GM18498 (cell line): Measurements from ENCODE around the gene EPHB2.
A peak's percentile ranks its signal among the peaks of the same experiment; 100 is the strongest.

Experiments used
- ATAC-seq: cut with Tn5 transposase; IDR thresholded peaks from one replicate; pipeline ENCODE4 v1.9.1; 2021; ENCODE audit warnings: mild to moderate bottlenecking, moderate library complexity; ENCODE audit not compliant: unreplicated experiment

Gene EPHB2

GRCh38 chr1:22852144-22852655 is 141.6 kb downstream of the EPHB2 start:
- ATAC-seq = no peak

- ATAC-seq = no peak
Observed at GRCh38 chr1:22853651-22854185, 143.1 kb downstream of the EPHB2 start.

GRCh38 chr1:22854688-22855565 is 144.3 kb downstream of the EPHB2 start:
- peak; percentile 85 for ATAC-seq

DNA sequence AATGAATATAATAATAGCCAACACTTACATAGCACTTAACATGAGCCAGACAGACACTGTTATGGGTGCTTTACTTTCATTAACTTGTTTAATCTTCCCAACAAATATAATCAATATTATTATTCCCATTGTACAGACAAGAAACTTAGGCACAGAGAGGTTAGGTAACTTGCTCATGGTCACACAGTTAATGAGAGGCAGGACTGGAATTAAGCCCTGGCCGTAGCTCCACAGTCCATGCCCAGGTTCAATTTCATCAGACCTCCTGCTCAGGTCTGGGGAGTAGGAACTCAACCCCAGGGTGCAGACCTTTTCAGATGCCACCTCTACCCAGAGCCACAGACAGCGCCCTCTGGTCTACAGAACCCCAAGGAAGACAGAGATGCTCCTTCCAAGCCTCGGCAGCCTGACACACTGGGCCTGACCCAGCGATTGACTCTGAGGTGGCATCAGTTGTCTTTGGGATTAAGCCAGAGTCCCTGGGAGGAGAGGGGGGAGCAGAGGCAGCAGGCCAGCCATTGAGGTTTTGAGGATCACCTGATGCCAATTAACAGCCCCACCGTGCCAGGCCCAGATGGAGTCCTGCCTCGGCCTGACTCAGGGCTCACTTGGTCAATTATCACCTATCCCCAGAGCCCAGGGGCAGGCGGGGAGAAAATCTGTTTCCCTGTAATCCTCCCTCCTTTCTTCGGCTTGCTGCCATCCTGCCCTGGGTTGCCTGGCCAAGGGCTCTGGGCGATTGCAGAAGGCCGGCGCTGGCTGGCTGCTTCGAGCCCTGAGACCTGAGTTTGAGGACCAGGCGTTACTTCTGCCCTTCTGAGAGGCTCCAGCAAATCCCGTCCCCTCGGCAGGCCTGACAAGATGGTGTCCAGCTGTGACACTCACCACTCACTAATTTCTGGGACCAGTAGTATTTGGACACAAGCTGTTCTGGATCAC is 145.3 kb downstream of the EPHB2 start:
- ATAC-seq = no peak

GRCh38 chr1:22857661-22858060 is 147.0 kb downstream of the EPHB2 start:
- ATAC-seq = no peak

DNA sequence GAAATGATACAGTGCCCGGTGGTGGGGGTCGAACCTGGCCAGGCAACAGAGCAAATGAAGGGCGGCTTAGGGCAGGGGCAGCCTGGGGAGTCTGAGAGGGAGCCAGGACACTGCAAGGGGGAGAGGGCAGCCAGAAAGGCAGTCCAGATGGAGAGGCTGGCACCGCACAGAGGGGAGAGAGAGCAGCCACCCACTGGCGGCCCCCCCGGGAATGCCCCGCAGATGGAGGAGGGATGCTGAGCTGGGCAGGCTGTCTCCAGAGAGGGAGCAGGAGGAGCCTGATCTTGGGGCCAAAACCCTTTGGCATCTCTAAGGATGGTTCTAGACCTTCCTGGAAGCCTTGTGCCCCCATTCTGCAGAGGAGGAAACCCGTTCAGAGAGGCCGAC is 149.8 kb downstream of the EPHB2 start:
- ATAC-seq = no peak

GRCh38 chr1:22860883-22861385 is 150.3 kb downstream of the EPHB2 start:
- ATAC-seq = no peak

DNA sequence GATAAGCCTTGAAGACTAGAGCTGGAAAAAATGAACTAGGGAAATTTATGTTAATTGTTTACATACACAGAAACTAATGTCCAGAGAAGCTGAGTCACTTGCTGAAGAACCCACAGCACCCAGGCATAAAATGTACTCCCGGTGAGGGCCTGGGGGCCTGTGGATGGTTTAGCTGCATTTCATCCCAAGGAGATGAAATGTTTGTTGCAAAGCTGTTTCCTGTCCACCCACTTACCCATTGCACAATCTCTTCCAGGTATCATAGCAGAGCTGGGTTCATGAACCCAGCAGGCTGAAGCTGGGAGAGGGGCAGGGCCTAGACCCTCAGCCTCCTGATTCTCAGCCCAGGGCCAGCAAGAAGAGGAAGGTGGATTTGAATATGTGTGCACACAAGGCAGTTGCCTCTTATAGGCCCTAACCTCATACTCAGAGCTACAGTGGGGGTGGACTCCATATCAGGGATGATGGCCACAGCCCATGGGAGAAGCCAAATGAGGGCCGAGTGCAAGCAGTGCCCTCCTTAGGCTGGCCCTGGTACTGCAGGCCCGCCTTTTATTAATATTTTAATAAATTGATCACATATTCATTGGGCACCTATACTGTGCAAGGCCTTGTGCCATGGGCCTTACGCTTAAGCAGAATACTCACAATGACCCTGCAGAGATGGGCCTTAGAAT is 151.3 kb downstream of the EPHB2 start:
- ATAC-seq = no peak

DNA sequence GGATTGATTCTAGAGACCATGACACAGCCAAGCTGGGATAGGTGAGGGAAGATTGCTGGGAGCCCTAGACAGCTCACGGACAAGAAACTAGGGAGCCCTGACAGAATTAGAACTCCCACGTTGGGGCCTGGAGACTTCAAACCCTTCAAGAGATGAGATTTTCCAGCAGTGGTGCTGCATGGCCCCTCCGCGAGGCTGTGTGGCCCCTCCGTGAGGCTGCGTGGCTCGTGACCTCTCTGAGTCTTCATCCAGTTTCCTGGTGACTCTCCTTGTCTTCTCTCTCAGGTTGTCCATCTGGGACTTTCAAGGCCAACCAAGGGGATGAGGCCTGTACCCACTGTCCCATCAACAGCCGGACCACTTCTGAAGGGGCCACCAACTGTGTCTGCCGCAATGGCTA is 152.1 kb downstream of the EPHB2 start:
- no peak for ATAC-seq

DNA sequence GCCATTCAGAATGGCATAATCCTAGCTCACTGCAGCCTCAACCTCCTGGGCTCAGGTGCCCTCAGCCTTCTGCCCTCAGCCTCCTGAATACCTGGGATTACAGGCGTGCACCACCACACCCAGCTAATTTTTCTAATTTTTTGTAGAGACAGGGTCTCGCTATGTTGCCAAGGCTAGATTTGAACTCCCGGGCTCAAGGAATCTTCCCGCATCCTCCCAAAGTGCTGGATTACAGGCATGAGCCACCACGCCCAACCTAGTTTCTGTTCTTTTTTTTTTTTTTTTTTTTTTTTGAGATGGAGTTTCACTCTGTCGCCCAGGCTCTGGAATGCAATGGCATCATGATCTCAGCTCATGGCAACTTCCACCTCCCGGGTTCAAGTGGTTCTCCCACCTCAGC is 153.1 kb downstream of the EPHB2 start:
- no peak for ATAC-seq

DNA sequence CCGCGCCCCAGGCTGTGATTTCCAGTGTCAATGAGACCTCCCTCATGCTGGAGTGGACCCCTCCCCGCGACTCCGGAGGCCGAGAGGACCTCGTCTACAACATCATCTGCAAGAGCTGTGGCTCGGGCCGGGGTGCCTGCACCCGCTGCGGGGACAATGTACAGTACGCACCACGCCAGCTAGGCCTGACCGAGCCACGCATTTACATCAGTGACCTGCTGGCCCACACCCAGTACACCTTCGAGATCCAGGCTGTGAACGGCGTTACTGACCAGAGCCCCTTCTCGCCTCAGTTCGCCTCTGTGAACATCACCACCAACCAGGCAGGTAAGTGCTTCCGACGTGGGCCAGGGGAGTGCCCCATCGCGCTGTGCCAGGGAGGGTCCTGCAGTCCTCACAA is 154.2 kb downstream of the EPHB2 start:
- no peak for ATAC-seq

GRCh38 chr1:22865736-22866135 is 155.1 kb downstream of the EPHB2 start:
- no peak for ATAC-seq

DNA sequence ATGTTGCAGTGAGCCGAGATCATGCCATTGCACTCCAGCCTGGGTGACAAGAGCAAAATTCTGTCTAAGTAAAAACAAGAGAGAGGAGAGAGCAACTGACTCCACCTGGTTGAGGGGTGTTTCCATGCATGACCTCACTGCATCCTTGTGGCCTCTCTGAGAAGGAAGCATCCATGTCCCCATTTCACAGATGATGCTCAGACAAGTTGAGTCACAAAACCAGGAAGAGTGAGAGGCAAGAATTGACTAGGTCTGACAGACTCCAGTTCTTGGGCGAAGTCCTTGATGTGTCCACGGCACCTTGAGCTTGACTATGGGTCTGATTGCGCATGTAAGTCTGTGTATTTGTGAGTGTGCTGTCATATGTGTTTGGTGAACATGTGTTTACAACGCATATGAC is 156.2 kb downstream of the EPHB2 start:
- no peak for ATAC-seq

- ATAC-seq = no peak
Observed at GRCh38 chr1:22868331-22868730, 157.7 kb downstream of the EPHB2 start.

DNA sequence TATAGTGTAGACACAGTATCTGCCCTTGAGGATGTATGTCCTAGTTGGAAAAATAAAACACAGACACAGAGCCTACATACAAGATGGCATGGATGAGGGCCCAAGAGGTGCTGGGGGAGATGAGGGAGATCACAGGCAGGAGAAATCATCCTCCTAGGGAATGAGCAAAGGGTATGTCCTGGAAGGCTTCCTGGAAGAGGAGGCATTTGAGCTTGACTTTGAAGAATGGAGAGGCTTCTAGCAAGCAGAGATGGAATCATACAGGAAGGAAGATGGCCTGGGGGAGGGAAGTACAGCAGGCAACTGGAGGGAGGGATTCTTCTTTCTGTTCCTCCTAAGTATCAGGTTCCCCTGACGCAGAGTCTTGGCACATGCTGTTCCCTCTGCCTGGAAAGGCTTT is 158.7 kb downstream of the EPHB2 start:
- ATAC-seq = no peak

GRCh38 chr1:22870201-22870871 is 159.7 kb downstream of the EPHB2 start:
- no peak for ATAC-seq

GRCh38 chr1:22872981-22873664 is 162.5 kb downstream of the EPHB2 start:
- ATAC-seq = no peak

DNA sequence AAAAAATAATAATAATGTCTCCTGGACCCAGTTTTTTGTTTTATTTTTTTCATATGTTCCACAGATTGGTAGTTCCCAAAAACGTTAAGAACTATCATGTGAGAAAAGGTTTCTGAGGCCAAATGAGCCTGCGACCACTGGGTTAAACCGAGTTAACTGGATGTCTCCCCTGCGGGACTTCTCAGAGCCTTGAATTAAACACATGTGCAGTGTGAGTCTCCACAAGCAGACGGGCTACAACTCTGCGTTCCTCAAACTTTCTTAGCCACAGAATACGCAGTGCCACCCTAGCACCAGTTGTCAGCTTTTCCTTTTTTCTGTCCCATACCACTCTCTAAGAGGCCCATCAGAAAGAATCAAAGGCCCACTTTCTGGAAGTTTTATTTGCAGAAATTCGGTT is 164.1 kb downstream of the EPHB2 start:
- ATAC-seq = no peak

DNA sequence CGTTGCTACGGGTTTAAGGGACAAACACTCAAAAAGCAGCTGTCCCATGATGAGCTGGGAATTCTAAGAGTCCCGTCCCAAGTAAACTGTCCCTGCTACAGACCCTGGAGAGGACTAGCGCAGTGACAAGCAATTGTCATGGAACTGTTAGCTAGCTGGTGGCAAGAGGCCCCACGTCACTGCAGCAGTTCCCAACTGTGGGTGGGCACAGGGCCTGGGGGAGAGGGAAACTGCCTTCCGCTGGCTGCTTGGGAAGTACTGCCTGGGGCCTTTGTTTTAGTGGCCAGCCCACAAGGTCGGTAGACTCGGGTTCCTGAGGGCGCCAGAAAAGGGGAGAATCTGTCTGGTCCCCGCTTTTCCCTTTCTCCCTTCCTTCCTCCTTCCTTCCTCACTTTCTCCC is 164.6 kb downstream of the EPHB2 start:
- no peak for ATAC-seq
